HG03045 (cell line): ENCODE measurements around the gene ASIC4.

Experiments
- ATAC-seq: cut with Tn5 transposase; IDR thresholded peaks from one replicate; pipeline ENCODE4 v1.9.1; 2021; ENCODE audit warnings: mild to moderate bottlenecking, moderate library complexity; ENCODE audit not compliant: unreplicated experiment

ASIC4 gene

DNA sequence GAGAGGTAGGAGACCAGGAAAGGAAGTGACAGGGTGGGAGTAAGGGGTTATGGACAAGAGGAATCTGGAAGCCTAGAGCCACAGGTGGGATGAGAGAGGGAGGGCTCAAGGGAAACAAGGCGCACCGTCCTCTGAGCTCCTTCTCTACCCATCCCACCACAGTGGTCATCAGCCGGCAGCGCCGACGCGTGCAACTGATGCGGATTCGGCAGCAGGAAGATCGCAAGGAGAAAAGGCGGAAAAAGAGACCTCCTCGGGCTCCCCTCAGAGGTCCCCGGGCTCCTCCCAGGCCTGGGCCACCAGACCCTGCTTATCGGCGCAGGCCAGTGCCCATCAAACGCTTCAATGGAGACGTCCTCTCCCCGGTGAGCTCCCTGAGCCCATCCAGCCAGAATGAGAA, 34.7 kb downstream of the ASIC4 start:
- no peak for ATAC-seq

DNA sequence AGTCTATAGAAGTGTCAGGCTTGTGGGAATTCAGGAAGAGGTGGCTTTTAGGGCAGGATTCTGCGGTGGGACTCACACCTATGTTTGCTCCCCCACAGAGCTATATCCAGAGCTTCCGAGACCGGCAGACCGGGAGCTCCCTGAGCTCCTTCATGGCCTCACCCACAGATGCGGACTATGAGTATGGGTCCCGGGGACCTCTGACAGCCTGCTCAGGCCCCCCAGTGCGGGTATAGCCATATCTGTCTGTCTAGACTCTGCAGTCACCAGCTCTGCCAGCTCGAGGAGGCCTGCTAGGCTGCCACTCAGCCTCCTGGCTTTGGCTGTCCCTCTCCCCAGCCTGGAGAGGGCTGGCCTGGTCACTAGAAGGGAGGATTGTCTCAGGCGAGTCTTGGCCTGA, 35.3 kb downstream of the ASIC4 start:
- ATAC-seq = no peak

- peak; percentile 14 for ATAC-seq
These were observed 37.4 kb downstream of the ASIC4 start for GRCh38 chr2:219551441-219552381.

- ATAC-seq = peak; percentile 90
These were observed 38.3 kb downstream of the ASIC4 start for GRCh38 chr2:219552382-219553167.

GRCh38 chr2:219553168-219553417, 38.8 kb downstream of the ASIC4 start:
- no peak for ATAC-seq

DNA sequence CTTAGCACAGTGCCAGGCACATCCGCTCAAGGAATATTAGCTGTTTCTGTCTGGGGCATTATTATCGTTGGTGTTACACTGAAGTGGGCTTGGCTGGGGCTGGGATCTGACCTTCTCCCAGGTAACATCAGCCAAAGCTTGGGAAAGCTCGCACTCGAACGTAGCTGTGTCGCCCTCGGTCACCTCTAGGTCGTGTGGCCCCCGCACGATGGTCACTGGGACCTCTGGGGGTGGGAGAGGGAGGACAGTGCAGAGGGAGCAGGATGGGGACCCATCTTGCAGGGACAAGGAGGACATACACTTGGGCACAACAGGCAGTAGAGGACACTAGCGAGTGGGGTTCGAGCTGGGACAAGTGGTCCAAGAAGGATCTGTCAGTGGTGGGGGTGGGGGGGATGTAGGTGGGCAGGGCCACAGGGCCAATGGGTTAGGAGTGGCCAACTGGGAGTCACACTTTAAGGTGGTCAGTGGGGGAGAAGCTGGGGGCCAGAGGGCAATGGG, 39.2 kb downstream of the ASIC4 start:
- ATAC-seq = no peak

DNA sequence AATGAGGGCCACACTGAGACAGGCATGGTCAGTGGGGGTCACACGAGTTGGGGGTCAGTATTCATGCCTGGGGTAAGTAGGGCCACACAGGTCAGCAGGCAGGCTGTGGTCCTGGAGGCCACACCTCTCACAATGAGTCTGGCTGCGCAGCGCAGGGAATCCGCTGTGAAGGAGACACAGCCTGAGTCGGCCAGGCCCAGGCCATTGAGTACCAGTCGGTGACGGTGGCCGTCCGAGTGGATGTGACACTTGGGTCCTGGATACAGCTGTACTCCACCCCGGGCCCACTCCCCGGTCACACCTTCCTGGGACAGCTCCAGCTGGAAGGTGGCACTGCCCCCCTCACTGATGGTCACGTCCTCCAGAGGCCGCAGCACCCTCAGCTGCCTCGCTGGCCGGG, 40.1 kb downstream of the ASIC4 start:
- ATAC-seq = no peak

DNA sequence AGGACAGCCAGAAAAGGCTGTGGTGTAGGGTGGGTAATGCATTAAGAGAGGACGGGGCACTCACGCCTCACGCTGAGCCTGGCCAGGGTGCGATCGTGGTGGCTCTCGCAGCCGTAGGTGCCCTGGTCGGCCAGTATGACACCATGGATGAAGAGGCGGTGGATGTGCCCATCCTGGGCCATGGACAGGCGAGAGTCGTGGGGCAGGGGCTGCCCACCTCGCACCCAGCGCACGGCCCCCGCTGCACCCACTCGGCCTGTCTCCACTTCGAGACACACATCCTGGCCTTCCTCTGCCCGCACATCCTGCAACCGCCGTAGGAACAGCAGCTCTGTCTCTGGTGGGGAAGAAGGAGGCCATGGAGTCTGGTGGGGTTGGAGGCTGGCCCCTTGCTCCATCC, 41.7 kb downstream of the ASIC4 start:
- ATAC-seq = no peak

DNA sequence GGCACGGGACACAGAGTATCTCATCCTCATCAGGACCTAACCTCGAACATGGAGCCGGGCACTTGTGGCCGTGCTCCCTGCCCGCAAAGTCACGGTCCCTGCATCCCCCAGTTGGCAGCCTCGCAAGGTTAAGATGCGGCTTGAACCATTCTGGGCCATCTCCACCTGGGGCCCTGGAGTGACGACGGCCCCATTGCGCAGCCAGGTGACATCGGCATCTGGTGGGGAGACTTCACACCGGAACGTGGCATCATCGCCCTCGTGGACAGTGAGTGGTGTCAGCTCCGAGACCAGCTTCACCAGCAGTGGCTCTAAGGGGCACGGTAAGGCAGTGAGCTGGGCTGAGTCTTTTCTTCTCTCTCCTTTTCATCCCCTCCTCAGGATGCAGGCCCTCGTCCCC, 42.1 kb downstream of the ASIC4 start:
- ATAC-seq = no peak

DNA sequence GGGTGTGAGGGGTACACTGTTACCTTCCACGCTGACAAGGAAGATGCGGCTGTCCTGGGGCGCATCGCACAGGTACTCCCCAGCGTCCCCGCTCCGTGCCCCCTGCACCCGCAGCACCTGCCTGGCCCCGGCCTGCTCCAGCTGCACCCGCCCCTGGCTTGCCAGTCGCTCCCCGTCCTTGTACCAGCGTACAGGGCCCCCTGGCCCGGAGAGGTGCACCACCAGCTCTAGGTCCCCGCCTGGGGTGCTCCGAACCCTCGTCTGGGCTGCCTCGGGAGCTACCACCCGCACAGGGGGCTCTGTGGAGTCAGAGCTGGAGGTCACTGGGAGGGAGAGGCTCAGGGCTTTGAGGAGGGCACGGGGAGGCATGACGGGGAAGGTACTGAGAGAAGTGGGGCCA, 43.0 kb downstream of the ASIC4 start:
- ATAC-seq = no peak

GRCh38 chr2:219557791-219558785, 43.8 kb downstream of the ASIC4 start:
- no peak for ATAC-seq

GRCh38 chr2:219559156-219559915, 45.1 kb downstream of the ASIC4 start:
- no peak for ATAC-seq

DNA sequence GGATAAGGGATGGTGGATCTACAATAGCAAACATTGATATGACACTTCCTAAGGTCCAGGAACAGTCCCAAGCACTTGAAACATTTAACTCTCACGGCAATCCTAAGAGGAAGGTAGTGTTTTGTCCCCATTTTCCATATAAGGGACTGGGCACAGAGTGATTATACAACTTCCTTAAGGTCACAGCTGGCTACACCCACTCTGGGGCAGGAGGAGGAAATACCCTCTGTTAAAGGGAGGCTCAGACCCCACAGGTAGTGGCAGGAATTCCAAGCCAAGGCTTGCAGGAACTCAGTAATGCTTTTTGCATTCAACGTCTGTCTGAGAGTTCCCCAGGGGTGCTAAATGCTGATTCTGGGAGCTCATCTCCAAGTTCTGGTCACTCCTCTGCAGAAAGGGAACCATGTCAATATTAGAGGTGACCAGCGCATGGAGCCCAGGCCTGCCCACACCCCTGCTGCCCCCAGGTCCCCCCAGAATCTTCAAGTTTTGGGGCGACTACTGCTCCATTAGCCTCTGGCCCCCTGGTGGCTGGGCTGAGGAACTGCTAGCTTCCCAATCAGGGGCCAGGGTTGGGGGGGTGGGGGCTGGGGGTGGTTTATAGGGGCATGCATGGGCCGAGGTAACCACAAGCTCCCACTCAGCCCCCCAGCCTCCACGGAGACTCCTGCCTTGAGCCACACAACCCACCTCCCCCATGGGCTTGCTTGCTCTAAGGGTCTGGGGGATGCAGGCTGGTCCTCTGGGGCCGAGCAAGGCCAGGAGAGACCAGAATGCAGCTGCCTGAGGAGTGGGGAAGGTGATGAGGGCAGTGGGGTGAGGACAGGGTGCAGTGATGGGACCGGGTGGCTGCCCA, 46.0 kb downstream of the ASIC4 start:
- no peak for ATAC-seq

DNA sequence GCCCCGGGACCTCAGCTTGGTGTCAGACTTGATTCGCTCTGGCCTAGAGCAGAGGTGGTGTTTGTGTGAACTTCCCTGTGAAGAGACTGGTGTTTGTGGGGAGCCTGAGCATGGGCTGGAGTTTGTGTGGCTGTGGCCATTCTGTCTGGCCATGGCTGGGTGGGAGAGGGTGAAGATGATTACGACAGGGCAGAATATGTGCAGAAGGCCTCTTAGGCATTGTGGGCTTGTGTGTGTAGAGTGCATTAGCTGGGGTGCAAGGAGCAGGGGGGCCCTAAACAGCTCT, 46.6 kb downstream of the ASIC4 start:
- ATAC-seq = no peak

DNA sequence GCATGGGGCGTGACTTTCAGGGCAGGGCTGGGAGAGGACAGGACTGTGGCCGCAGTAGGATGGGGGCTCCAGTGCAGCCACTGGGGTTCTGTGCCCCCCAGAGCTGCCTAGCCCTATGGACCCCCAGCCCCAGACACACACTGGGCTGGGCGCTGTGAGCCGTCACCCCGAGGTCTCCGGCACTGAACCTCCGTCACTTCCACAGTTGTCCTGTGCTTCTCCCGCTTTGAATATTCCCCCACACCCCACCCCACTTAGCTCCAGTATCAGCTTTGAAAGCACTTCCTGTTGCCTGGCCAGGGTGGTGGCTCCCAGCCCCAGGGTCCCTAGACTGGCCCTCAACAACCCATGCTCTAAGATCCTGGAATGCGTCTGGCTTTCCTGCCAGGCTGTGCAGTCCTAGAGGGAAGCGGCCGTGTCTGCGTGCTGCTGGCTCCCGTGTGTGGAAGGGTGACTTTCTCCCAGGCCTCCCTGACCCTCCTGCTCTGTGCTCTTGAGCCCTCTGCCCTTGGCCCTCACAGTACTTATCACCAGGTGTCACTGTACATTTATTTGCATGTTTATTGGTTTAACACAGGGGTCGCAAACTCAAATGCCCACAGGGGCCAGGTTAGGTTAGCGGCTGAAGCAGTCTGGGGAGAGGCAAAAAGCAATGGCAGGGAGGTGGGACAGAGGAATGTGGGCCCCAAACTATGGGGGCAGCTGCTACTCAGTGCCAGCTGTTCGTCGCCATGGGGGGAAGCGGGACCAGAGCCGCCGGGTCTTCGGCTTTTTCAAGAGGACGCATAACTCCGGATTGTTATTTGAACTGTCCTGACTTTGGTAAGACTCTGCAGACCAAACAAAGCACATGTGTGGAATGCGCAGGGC, 47.1 kb downstream of the ASIC4 start:
- no peak for ATAC-seq

GRCh38 chr2:219562049-219563020, 48.1 kb downstream of the ASIC4 start:
- no peak for ATAC-seq

- no peak for ATAC-seq
These were observed 49.1 kb downstream of the ASIC4 start for GRCh38 chr2:219563271-219563928.
